Stimulated activated CD4-positive, alpha-beta T cell treated with anti-CD3 and anti-CD28 coated beads, TNF-alpha, amount 100 ng/mL, for 1 hour (primary cell): ENCODE results near the gene SMOC2.

Source experiments
- DNase-seq, 3 donors: peaks; one replicate each; pipeline ENCODE4 v3.0.0-alpha.2; 2020; ENCODE audit warnings: low read depth in 3 of 3, low spot score in 1 of 3

The SMOC2 gene

DNA sequence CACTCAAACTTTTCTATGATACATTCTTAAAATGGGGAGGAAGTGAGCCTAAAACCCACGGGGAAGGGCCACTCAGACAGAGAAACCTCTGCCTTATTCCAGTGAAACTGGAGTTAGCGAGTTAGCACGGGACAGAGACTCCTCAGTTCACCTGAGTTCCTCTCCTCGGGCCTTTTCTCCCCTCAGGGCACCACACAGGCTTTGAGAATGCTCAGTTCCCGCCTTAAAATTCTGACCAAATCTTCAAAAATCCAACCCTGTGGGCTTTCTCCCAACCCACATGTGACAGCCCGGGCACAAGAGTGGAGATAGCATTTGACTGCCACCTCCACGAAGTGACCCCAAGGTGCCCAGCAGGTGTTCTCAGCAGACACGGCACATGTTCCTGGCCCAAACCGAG, 204.3 kb downstream of the SMOC2 start:
- no peak for DNase-seq

DNA sequence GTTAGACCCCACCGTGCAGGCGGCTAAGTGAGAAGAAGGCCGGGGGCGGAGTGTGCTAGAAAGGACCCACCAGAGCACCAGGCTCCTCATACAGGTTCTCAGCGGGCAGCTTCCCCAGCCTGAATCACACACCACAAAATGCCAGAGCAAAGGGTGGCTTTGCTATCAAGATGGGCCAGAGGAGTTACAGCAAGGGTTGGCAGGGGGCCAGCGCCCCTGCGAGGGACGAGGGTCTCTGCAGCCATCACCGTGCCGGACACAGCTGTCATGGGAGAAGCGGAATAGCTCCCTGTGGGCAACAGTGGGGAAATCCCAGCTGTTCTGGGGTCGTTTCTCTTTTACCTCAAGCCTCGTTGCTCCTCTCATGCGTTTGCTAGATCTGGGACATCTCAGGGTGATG, 206.3 kb downstream of the SMOC2 start:
- DNase-seq: no peak

DNA sequence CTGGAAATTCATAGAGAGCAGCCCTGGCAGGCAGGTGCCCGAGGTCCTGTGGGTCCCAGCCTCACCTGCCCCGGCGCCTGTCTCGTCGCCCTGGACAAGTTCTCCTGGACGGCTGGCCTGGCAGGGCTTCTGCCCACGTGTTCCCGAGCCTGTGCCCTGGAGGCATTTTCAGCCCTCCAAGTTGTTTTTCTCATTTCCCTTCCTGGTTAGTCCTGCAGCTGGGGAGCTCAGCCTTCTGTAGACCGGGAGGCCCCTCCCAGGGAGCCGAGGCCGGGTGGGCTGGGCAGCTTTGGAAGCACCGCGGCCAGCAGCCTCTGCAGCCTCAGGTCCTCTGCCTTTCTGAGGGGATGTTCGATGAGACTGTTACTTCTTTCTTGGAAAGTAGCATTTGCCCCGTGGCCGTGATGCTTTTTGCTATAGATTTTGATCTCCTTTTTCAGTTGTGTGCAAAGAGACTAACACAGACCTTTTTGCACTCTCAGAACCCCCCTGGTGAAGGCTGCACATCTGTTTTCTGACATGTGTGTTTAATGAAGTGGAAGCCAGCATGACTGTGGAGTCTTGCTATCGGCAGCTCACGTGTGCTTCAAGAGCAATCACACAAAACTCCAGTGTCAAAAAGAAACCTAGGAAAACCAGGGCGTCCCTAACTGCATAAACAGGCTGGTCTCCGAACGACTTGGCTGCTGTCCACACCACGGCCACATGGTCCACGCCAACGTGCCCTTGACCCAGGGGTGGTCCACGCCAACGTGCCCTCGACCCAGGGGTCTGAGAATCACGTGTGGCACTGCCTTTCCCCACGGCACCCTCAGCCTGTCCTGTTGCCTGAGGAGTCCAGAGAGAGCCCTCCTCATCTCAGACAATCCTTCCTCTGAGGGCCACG, 207.5 kb downstream of the SMOC2 start:
- DNase-seq: no peak

GRCh38 chr6:168649209-168649608, 208.2 kb downstream of the SMOC2 start:
- no peak for DNase-seq

DNA sequence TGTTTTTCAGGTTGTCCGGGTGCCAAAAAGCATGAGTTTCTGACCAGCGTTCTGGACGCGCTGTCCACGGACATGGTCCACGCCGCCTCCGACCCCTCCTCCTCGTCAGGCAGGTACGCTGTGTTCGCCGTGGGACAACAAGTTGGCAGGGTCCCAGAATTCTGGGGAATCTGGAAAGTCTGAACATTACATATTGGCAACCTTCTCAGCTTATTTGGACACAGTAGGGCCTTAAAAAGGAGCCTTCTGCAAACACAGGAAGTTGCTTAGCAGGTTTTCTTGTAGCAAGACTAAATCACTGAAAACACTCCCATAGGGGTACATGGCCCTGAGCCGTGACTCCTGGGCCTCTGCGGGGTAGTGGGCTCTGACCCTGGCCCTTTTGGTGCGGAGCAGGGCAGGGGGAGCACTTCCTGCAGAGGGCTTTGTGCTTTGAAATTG, 209.7 kb downstream of the SMOC2 start:
- DNase-seq: no peak

GRCh38 chr6:168655462-168656152, 214.6 kb downstream of the SMOC2 start:
- DNase-seq: no peak

DNA sequence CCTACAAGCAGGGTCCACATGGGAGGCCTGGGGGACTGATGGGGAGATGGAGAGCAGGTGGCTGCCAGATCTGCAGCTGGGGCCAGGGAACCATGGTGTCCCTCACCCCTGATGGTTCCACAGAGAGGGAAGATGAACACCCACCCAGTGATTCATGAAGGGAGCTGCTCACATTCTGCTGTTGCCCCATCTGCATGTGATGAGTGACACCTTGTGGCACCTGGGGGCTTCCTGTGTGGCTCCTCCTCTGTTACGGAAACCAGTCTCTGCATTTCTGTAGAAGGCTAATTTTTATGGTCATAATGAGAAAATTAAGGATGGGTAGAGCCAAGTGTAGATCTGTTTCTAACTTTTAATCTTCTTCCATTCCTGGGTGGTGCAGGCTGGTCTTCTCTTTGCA, 217.1 kb downstream of the SMOC2 start:
- no peak for DNase-seq

DNA sequence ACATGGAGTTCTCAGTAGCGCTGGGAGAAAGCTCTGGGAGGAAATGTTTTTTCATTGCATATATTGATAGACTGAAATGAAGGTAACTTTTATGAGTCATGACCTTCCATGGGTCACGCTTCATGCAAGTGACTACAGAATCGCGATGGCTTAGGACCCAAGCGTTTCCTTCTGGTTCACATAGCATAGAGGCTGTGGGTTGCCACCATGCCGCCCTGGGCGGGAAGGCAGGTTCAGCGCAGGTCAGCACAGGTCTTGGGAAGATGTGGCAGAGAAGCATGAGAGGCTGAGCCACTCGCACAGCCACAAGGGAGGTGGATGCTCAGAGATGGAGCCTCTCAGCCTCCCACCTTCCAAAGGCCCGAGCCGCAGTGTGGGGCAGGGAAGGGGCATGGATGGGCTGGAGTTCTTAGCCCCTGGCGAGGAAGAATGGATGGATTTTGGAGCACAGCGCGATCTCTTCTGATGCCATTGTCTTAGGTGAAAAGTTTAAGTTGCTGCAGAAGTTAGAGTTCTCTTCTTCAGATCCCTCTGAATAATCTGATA, 219.5 kb downstream of the SMOC2 start:
- DNase-seq: no peak

DNA sequence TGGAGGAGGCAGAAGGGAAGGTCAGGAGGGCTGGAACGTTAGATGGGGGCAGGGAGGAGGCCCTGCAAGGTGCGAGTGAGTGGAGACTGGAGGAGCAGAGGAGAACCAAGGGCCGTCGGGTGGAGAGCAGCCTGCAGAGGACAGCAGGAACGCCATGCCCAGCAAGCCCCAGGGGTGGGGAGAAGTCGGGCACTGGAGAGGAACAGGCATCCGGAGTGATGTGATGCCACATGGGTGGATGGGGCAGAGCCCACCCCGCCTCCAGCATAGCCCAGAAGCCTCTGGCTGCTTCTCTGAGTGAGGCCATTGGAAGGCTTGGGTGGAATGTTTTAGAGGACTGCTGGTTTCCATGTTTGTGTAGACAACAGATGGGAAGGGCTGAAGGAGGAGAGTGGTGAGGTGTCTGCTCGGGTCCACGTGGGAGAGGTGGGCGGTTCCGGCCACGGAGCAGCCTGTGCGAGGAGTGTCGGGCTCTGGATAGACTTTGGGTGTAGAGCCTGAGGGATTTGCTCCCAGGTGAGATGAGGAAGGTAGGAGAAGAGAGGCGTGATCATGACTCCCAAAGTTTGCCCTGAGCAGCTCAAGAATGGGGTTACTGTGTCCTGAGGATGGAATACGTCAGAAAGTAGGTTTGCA, 221.4 kb downstream of the SMOC2 start:
- no peak for DNase-seq

GRCh38 chr6:168663041-168663440, 222.1 kb downstream of the SMOC2 start:
- DNase-seq: no peak

DNA sequence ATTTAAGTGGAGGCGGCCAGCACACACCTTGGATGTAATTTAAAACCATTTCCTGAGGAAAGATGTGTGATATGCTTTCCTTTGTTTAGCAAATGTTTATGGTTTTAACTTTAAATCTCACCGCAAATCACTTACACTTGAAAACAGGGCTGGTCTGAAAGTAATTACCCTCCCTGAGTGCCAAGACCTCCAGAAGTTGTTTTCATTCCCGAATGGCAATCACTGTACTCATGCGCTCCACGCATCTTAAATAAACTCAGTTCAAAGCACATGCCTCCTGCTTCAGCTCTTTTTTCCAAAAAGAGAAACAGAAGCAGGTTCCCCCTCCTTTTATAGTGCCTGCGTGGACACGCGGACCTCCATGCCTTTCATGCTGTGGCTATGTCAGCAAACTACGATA, 224.0 kb downstream of the SMOC2 start:
- DNase-seq: no peak

DNA sequence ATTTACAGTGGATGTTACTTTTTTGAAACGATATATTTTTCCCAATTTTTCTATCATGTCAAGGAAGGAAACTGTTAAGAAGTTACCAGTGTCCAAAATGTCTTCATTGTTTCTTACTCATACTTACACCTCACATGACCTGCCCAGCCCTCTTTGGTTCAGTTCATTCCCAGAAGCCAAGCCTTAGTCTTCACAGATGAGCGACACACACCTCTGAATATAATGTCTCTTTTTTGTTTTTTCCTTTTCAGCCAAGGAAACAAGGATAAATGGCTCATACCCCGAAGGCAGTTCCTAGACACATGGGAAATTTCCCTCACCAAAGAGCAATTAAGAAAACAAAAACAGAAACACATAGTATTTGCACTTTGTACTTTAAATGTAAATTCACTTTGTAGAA, 225.2 kb downstream of the SMOC2 start:
- no peak for DNase-seq

GRCh38 chr6:168666699-168667427, 225.9 kb downstream of the SMOC2 start:
- no peak for DNase-seq

DNA sequence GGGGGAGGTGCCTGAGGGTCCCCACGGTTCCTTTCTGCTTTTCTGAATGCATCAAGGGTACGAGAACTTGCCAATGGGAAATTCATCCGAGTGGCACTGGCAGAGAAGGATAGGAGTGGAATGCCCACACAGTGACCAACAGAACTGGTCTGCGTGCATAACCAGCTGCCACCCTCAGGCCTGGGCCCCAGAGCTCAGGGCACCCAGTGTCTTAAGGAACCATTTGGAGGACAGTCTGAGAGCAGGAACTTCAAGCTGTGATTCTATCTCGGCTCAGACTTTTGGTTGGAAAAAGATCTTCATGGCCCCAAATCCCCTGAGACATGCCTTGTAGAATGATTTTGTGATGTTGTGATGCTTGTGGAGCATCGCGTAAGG, 226.4 kb downstream of the SMOC2 start:
- DNase-seq: no peak

GRCh38 chr6:168670401-168670985, 229.5 kb downstream of the SMOC2 start:
- no peak for DNase-seq

DNA sequence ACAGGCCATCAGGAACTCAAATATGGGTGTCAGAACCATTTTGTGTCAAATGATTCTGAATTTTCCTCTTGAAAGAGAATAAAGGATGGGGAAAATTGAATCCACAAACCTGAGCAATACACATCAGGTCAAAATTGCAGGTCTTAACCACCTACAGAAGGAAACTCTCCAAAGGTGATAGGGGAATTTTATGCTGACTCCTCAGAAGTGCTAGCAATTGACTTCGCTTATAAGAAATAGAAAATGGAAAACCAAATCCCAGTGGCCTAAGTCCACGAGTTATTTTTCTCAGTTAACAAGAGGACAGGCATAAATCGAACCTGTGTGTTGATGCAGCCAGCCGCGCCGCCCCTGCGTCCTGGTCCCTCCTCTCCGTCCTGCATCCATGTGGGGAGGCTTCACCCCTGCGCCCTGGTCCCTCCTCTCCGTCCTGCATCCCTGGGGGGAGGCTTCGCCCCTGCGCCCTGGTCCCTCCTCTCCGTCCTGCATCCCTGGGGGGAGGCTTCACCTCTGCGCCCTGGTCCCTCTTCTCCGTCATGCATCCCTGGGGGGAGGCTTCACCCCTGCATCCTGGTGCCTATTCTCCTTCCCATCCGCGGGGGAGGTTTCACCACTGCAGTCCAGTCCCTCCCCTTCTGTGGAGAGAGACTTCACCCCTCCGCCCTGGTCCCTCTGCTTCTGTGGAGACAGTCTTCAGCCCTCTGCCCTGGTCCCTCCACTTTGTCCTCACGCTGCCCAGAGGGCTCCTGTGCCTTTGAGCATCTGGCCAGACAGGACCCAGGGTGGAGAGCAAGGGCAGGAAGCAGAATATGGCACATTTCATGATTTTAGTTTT, 230.3 kb downstream of the SMOC2 start:
- no peak for DNase-seq

GRCh38 chr6:168671863-168672546, 231.0 kb downstream of the SMOC2 start:
- no peak for DNase-seq

DNA sequence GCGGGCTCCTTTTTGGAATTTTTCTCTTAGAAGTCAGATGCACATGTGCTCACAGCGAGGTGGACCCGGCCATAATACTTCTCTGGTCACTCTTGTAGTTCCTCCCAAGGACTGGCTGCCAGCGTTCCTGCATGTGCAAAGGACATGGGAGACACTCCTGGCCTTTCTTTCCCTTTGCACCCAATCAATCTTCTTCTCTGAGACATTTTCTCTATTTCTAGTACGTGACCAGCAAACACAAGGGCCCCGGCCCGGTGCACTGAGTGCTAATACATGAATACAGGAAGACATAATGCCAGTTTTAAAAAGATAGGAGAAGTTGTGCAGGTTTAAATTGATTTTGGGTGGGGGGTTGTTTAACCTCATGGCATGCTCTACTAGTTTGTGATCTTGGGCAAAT, 233.6 kb downstream of the SMOC2 start:
- no peak for DNase-seq

DNA sequence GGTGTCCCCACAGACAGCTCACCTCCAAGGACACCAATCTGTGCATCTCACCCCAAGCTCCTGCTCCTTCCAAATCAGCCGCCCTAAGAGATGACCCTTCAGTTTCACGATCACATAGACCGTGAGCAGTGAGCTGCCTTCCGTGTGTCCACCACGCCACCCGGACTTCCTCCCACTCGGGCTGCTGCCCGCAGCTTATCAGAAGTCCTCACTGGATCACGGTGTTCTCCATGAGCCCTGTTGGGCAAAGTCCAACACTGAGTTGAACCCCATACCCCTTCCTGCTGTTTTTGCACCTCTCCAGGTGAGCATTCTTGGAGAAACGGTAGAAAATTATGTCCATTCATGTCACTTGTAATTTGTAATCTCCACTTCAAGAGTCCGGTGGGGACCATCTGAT, 234.4 kb downstream of the SMOC2 start:
- no peak for DNase-seq
